Central memory CD4-positive, alpha-beta T cell (primary cell): Measurements from ENCODE around the gene PRCC.

Source experiments
- DNase-seq: peaks from one replicate; pipeline ENCODE4 v3.0.0; 2022

Gene PRCC

DNA sequence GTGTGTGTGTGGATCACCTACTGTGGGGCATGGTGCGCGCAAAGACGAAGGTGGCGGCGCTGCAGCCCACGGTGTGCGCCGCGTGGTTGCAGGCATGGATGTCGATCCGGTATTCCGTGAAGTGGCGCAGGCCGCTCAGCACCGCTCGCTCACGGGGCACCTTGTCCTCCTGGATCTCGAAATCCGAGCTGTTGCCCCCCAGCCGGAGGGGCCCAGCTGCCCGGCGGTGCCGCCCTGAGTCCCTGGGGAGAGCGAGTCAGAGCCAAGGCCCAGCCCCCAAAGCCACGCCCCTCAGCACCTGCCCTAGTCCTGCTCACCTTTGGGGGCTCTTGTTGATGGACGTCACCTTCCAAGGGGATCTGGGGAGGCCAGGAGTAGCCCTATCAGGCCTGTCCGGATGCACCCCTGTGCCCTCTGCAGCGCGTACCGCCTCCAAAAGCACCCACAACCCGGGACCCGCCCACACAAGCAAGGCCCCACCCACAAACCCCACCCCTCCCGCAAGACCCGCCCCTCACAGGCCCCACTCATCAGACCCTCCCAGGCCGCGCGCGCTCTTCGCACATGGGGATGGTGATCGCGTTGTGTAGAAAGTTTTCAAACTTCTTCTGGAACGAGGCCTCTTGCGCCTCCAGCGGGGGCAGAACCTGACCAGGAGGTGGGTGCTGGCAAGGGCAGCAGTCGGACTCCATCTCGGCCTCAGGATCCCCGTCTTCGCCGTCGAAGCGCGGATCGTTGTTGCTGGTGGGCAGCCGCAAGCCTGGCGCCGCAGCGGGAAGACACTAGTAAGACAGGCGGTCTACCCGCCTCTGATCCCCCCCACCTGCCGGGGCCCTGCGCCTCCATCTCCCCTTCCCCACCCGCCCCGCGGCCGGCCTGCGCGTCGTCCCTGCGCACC lies 78.0 kb downstream of the PRCC start:
- peak; percentile 23 for DNase-seq

DNA sequence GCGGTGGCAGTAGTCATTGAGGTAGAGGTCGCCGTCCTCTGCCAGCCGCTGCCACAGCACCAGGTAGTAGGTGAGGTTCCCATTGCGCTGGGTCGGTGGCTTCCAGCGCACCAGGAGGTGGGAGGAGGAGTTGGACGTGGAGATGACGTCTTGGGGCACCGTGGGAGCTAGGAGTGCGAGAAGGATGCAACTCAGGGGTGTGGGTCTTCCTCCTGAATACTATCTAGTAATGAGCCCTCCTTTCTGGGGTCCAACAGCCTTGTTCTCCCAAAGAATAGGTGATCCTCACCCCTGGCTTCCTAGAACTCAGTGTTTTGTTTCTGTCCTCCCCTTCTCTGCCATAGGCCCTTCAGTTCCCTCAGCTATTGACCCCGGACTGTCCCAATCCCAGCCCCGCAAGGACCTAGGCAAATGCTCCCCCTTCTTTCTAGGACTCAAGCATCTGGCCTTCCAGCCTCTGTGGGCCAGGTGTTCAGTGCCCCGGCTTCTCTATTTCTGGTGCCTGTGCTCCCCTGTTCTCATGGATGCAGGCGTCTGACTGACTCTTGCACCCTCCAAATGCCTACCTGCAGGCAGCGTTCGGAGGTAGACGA lies 78.7 kb downstream of the PRCC start:
- no peak for DNase-seq

DNA sequence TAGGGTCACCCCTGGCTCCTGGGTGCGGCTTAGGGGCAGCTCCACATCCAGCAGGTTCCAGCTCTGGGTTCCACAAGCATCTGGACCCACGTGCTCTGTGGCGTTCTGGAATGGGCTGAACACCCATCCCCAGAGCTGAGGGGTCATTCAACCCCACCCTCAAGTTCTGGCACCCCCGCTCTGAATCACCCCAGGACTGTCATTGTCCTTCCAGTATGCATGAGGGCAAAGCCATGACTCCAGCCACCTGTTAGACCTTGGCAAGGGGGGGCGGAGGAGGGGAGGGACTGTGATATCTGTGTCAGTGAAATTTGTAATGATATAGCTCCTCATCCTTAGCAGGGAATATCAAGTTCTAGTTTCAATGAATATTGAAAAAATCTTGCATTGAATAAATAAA lies 79.3 kb downstream of the PRCC start:
- no peak for DNase-seq

DNA sequence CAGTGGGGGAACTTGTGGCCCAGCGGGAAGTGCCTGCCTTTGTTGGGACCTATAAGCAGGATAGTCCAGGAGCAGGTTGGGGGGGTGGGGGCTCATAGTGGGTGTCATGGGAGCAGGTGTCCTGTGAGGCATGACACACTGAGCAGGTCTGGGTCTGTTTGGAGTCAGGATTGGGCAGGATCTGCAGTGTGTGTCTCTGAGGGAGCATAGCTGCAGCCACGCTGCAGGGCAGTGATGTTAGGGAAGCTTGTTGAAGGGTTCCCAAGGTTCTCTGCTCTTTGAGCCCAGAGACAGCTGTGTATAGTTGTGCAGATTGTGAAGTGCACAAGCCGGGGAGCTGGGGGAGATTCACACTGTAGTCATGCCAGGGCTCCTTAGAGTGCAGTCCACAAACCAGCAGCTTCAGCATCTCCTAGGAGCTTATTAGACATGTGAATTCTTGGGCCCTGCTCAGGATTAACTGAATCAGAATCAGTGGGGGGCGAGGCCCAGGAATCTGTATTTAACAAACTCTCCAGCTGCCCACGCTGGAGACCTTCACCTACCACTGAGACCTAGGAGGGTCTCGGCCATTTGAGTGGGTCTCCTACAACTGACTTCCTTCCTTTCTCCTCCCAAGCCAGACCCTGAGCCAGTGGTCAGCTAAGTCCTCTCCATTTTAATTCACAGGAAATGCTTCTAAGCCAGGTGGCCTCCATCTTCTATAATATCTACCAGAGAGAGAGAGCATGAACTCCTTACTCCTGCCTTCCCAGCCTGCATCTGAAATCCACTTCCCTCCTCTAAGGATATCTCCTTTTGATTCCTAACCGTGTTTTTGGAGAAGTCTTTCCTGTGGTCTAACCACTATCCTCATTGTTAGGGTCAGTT lies 80.5 kb downstream of the PRCC start:
- no peak for DNase-seq

DNA sequence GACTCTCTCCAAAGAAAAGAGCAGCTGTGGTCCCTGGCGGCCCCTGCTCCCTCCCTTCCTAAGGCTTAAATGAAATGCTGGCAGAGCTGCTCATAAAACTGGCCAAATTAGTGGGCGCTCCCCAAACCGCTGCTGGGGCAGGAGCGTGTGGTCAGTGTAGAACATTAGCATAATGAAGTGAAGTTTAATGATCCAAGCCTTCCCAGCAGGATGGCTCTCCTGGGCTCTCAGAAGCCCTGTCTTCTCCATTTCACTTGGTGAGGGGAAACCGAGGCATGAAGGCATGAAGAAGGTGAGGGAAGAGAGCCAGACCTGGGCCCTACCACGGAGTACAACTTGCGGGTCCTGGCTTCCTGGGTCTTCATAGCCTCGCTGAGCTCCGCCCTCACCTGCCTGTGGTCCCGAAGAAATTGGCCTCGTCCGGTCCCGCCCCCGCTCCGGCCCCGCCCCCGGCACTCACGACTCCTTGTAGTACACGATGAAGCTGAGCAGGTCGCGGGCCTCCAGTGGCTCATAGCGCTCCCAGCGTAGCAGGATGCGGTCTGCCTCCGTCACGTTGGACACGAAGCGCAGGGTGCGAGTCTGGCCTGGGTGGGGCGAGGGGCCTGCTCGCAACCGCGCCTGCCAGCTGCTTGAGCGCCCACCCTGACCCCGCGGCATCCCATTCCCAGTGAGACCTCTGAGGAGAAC lies 81.3 kb downstream of the PRCC start:
- DNase-seq: peak; percentile 62

DNA sequence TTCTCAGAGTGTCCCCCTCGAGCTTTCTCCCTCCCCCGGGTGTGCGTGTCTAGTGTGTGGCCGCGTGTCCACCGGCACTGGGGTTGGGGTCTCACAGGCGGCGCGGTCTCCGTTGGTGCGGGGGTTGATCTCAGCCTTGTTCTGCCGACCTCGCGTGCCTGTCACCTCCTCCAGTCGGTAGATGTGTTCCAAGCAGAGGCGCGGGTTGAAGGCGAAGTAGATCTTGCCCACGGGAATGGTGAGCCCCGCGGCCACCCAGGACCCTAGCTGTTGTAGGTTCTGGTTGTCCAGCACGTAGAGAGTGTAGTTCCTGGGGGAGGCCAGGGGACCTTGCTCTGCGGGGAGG lies 81.8 kb downstream of the PRCC start:
- no peak for DNase-seq
